SK-N-SH (cell line): ENCODE data around the gene CC2D2B. TPM values are rescaled to one million over a fixed set of nuclear protein-coding genes. Genes with fewer than 3 reads are reported as not detected.

Source experiments
- CTCF ChIA-PET: fragments of 300-600, 350-600 bp; formaldehyde crosslinking; extraction: SDS; loops from one replicate; lab custom pipeline; 2021; lab: Yijun Ruan, JAX
- POLR2A ChIA-PET: fragments of 350-600 bp; sonication (Branson Sonifier 250); formaldehyde crosslinking; extraction: SDS; loops from one replicate; lab custom pipeline; 2020; ENCODE audit warnings: antibody characterized with exemption, inconsistent platforms; lab: Yijun Ruan, JAX
- DNase-seq: peaks from one replicate; pipeline ENCODE4 v3.0.0; 2012
- H2AFZ ChIP-seq: fragments of 200-600 bp; sonication (generic); 2 replicates; pipeline ENCODE4 v1.8.1; 2016; ENCODE audit warnings: antibody characterized with exemption, mild to moderate bottlenecking, low read depth
- H3F3A ChIP-seq: fragments of 200-600 bp; sonication (generic); replicated peaks from 2 replicates; pipeline ENCODE3; 2016; ENCODE audit warnings: antibody characterized with exemption, mild to moderate bottlenecking; ENCODE audit not compliant: insufficient read depth
- H3K27ac ChIP-seq, 2 experiments: fragments of 200-500 bp in 1 of 2; fragments of 200-600 bp in 1 of 2; sonication (Bioruptor generic) in 1 of 2; sonication (generic), shearing (Covaris generic) in 1 of 2; 2 replicates each; pipeline versions ENCODE4 v1.5.1 to v1.6.1; 2014 to 2016; ENCODE audit warnings: low read depth in 2 of 2, inconsistent platforms in 1 of 2, low read length in 1 of 2, mild to moderate bottlenecking in 1 of 2, mixed read lengths in 1 of 2
- H3K27me3 ChIP-seq: fragments of 200-600 bp; sonication (generic), shearing (Covaris generic); 2 replicates; pipeline ENCODE4 v1.6.1; 2016; ENCODE audit warnings: mixed run types; ENCODE audit not compliant: insufficient read depth
- H3K36me3 ChIP-seq, 2 experiments: fragments of 200-500 bp in 1 of 2; fragments of 200-600 bp in 1 of 2; sonication (Bioruptor generic) in 1 of 2; sonication (generic) in 1 of 2; replicated peaks in 1 of 2; 2 replicates each; pipeline versions ENCODE3 to v1.5.1; 2014 to 2016; ENCODE audit warnings: low read length in 1 of 2, mild to moderate bottlenecking in 1 of 2; ENCODE audit not compliant: insufficient read depth in 2 of 2, control insufficient read depth in 1 of 2
- H3K4me1 ChIP-seq, 2 experiments: fragments of 200-500 bp in 1 of 2; fragments of 200-600 bp in 1 of 2; sonication (Bioruptor generic) in 1 of 2; sonication (generic), shearing (Covaris generic) in 1 of 2; 2 replicates each; pipeline versions ENCODE4 v1.5.1 to v1.6.1; 2014 to 2016; ENCODE audit warnings: low read depth in 1 of 2, low read length in 1 of 2, mixed run types in 1 of 2; ENCODE audit not compliant: insufficient read depth in 2 of 2, control insufficient read depth in 1 of 2
- H3K4me2 ChIP-seq: fragments of 200-600 bp; sonication (generic), shearing (Covaris generic); 2 replicates; pipeline ENCODE4 v1.6.1; 2017; ENCODE audit warnings: mixed run types
- H3K4me3 ChIP-seq, 2 experiments: fragments of 200-500 bp in 1 of 2; fragments of 200-600 bp in 1 of 2; sonication (Bioruptor generic) in 1 of 2; sonication (generic), shearing (Covaris generic) in 1 of 2; 2 replicates each; pipeline versions ENCODE4 v1.5.1 to v1.8.1; 2014 to 2016; ENCODE audit warnings: low read depth in 2 of 2, inconsistent platforms in 1 of 2, low read length in 1 of 2, mild to moderate bottlenecking in 1 of 2, mixed read lengths in 1 of 2, moderate library complexity in 1 of 2
- H3K79me2 ChIP-seq: fragments of 200-600 bp; sonication (generic); 2 replicates; pipeline ENCODE4 v1.8.1; 2017; ENCODE audit warnings: mild to moderate bottlenecking; ENCODE audit not compliant: insufficient read depth
- H3K9ac ChIP-seq: fragments of 200-600 bp; sonication (generic); 2 replicates; pipeline ENCODE4 v1.6.1; 2017; ENCODE audit warnings: mixed run types
- H3K9me2 ChIP-seq: fragments of 200-600 bp; sonication (generic); 2 replicates; pipeline ENCODE4 v1.6.1; 2017; ENCODE audit warnings: mixed run types
- H3K9me3 ChIP-seq: fragments of 200-600 bp; sonication (generic); 2 replicates; pipeline ENCODE4 v1.6.1; 2017; ENCODE audit warnings: mixed run types, mild to moderate bottlenecking, moderate library complexity
- H4K20me1 ChIP-seq: fragments of 200-600 bp; sonication (generic); 2 replicates; pipeline ENCODE4 v1.6.1; 2017; ENCODE audit warnings: mild to moderate bottlenecking, mixed run types; ENCODE audit not compliant: insufficient read depth
- CTCF ChIP-seq: fragments of 200-600 bp; sonication (generic); IDR thresholded peaks from 2 replicates; pipeline ENCODE4 v1.6.1; 2017; ENCODE audit warnings: antibody characterized with exemption, mild to moderate bottlenecking, moderate library complexity
- EZH2phosphoT487 ChIP-seq: fragments of 200-600 bp; sonication (generic); IDR thresholded peaks from 2 replicates; pipeline ENCODE4 v1.6.1; 2017; ENCODE audit warnings: low read depth, mixed run types, mild to moderate bottlenecking, antibody characterized with exemption, moderate library complexity, borderline replicate concordance
- FOSL2 ChIP-seq: IDR thresholded peaks from 2 replicates; pipeline ENCODE4 v1.4.0; 2012; ENCODE audit warnings: low read depth, mild to moderate bottlenecking, moderate library complexity, borderline replicate concordance
- FOXJ3 ChIP-seq: sonication (generic); formaldehyde crosslinking; IDR thresholded peaks from 2 replicates; pipeline ENCODE4 v1.5.1; 2020; ENCODE audit warnings: mild to moderate bottlenecking, missing genetic modification reagents
- GATA2 ChIP-seq: sonication (generic); formaldehyde crosslinking; IDR thresholded peaks from 2 replicates; pipeline ENCODE4 v1.5.0; 2020; ENCODE audit warnings: mild to moderate bottlenecking, missing genetic modification reagents
- IRF3 ChIP-seq: fragments of 150-350 bp; IDR thresholded peaks from 2 replicates; pipeline ENCODE4 v1.6.1; 2016; ENCODE audit warnings: mild to moderate bottlenecking, low read depth, low read length
- JUND ChIP-seq: IDR thresholded peaks from 2 replicates; pipeline ENCODE4 v1.4.0; 2012
- MAX ChIP-seq: IDR thresholded peaks from 2 replicates; pipeline ENCODE4 v1.4.0; 2012; ENCODE audit warnings: low read depth
- MXI1 ChIP-seq: IDR thresholded peaks from 2 replicates; pipeline ENCODE4 v1.6.1; 2012; ENCODE audit warnings: mild to moderate bottlenecking, low read depth, low read length, improper control_type of control experiment
- NRF1 ChIP-seq: IDR thresholded peaks from 2 replicates; pipeline ENCODE4 v1.6.1; 2012; ENCODE audit warnings: low read depth, mild to moderate bottlenecking, low read length
- POLR2AphosphoS5 ChIP-seq: IDR thresholded peaks from 2 replicates; pipeline ENCODE4 v1.6.1; 2012; ENCODE audit warnings: low read depth, low read length
- RAD21 ChIP-seq: IDR thresholded peaks from 2 replicates; pipeline ENCODE4 v1.6.1; 2012; ENCODE audit warnings: mild to moderate bottlenecking, low read length
- RFX5 ChIP-seq: IDR thresholded peaks from 2 replicates; pipeline ENCODE4 v1.6.1; 2012; ENCODE audit warnings: mild to moderate bottlenecking, improper control_type of control experiment, low read length
- TCF12 ChIP-seq: IDR thresholded peaks from 2 replicates; pipeline ENCODE4 v1.4.0; 2012
- TEAD4 ChIP-seq: IDR thresholded peaks from 2 replicates; pipeline ENCODE4 v1.4.0; 2012; ENCODE audit warnings: mild to moderate bottlenecking, borderline replicate concordance; ENCODE audit not compliant: insufficient read depth
- YY1 ChIP-seq: IDR thresholded peaks from 2 replicates; pipeline ENCODE4 v1.4.0; 2012; ENCODE audit warnings: low read depth, mild to moderate bottlenecking
- polyA plus RNA-seq, 3 experiments: library from polyadenylated mRNA; depleted of rRNA; stranded (reverse); fragments of >200 nt; gene quantifications; 2 replicates each; pipeline ENCODE4 v1.2.3, GENCODE V29; 2012

CC2D2B gene
- polyA plus RNA-seq, 1 of the 3 experiments (the other 2 are of a cell fraction) = not detected

DNA sequence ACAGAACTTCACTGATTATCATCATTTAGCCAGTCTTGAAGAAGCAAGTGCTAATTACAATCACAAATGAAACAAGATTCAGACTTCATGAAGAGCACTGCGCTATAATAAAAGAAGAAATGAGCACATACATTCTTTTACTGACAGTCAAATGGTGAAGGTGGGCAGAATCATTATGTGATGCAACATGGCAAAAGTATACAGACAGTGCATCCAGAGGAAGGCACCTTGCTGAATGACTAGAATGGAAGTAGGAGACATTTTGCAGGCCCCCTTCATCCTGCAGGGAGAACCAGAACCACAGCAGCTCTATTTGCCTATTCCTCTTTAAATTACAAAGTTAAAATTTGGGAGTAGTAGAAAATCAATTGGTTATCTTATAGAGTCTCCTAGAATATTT, 31.0 kb upstream of the CC2D2B start (continued):
- TF ChIP-seq JUND (no peak), TCF12 (no peak), NRF1 (no peak)

- Histone ChIP-seq H3K9me3 (no peaks in the 10 kb centered on the region), H3F3A (peaks cover 2% of the 10 kb centered on the region), H3K4me2 (no peak overlapping the region), H3K27me3 (no peaks in the 10 kb centered on the region), H3K36me3 (peaks cover 6 to 17% of the 10 kb centered on the region in 2 experiments), H2AFZ (no peak overlapping the region), H3K79me2 (no peaks in the 10 kb centered on the region), H3K27ac (no peak overlapping the region), H3K4me3 (no peak overlapping the region), H3K9ac (no peak overlapping the region), H3K4me1 (no peaks in the 10 kb centered on the region; a peak in 1 of 4 replicates), H4K20me1 (no peaks in the 10 kb centered on the region), H3K9me2 (no peaks in the 10 kb centered on the region)
- CTCF ChIA-PET = no interaction called here
- POLR2A ChIA-PET = no interaction called here
- no peak for TF ChIP-seq FOXJ3
- no peak for TF ChIP-seq RAD21
- TF ChIP-seq JUND = no peak
- no peak for TF ChIP-seq YY1
- TF ChIP-seq POLR2AphosphoS5 = no peak
- TF ChIP-seq GATA2 (CRISPR knock-in tag) = no peak
- TF ChIP-seq FOSL2 = no peak
- no peak for TF ChIP-seq MAX
- no peak for TF ChIP-seq EZH2phosphoT487
- no peak for TF ChIP-seq IRF3
- TF ChIP-seq MXI1 = no peak
- TF ChIP-seq CTCF = no peak
- no peak for TF ChIP-seq TEAD4
- TF ChIP-seq RFX5 = no peak
- DNase-seq = no peak
Measured at GRCh38 chr10:95877881-95878280, 29.9 kb upstream of the CC2D2B start.
